SK-N-SH (cell line): ENCODE data around the gene PER2. TPM values are rescaled to one million over a fixed set of nuclear protein-coding genes. Genes with fewer than 3 reads are reported as not detected.
A peak's percentile ranks its signal among the peaks of the same experiment; 100 is the strongest.

Experiments
- CTCF ChIA-PET: fragments of 300-600, 350-600 bp; formaldehyde crosslinking; extraction: SDS; loops from one replicate; lab custom pipeline; 2021; lab: Yijun Ruan, JAX
- POLR2A ChIA-PET: fragments of 350-600 bp; sonication (Branson Sonifier 250); formaldehyde crosslinking; extraction: SDS; loops from one replicate; lab custom pipeline; 2020; ENCODE audit warnings: antibody characterized with exemption, inconsistent platforms; lab: Yijun Ruan, JAX
- DNase-seq: peaks from one replicate; pipeline ENCODE4 v3.0.0; 2012
- H2AFZ ChIP-seq: fragments of 200-600 bp; sonication (generic); 2 replicates; pipeline ENCODE4 v1.8.1; 2016; ENCODE audit warnings: antibody characterized with exemption, mild to moderate bottlenecking, low read depth
- H3F3A ChIP-seq: fragments of 200-600 bp; sonication (generic); replicated peaks from 2 replicates; pipeline ENCODE3; 2016; ENCODE audit warnings: antibody characterized with exemption, mild to moderate bottlenecking; ENCODE audit not compliant: insufficient read depth
- H3K27ac ChIP-seq, 2 experiments: fragments of 200-500 bp in 1 of 2; fragments of 200-600 bp in 1 of 2; sonication (Bioruptor generic) in 1 of 2; sonication (generic), shearing (Covaris generic) in 1 of 2; 2 replicates each; pipeline versions ENCODE4 v1.5.1 to v1.6.1; 2014 to 2016; ENCODE audit warnings: low read depth in 2 of 2, inconsistent platforms in 1 of 2, low read length in 1 of 2, mild to moderate bottlenecking in 1 of 2, mixed read lengths in 1 of 2
- H3K27me3 ChIP-seq: fragments of 200-600 bp; sonication (generic), shearing (Covaris generic); 2 replicates; pipeline ENCODE4 v1.6.1; 2016; ENCODE audit warnings: mixed run types; ENCODE audit not compliant: insufficient read depth
- H3K36me3 ChIP-seq, 2 experiments: fragments of 200-500 bp in 1 of 2; fragments of 200-600 bp in 1 of 2; sonication (Bioruptor generic) in 1 of 2; sonication (generic) in 1 of 2; replicated peaks in 1 of 2; 2 replicates each; pipeline versions ENCODE3 to v1.5.1; 2014 to 2016; ENCODE audit warnings: low read length in 1 of 2, mild to moderate bottlenecking in 1 of 2; ENCODE audit not compliant: insufficient read depth in 2 of 2, control insufficient read depth in 1 of 2
- H3K4me1 ChIP-seq, 2 experiments: fragments of 200-500 bp in 1 of 2; fragments of 200-600 bp in 1 of 2; sonication (Bioruptor generic) in 1 of 2; sonication (generic), shearing (Covaris generic) in 1 of 2; 2 replicates each; pipeline versions ENCODE4 v1.5.1 to v1.6.1; 2014 to 2016; ENCODE audit warnings: low read depth in 1 of 2, low read length in 1 of 2, mixed run types in 1 of 2; ENCODE audit not compliant: insufficient read depth in 2 of 2, control insufficient read depth in 1 of 2
- H3K4me2 ChIP-seq: fragments of 200-600 bp; sonication (generic), shearing (Covaris generic); 2 replicates; pipeline ENCODE4 v1.6.1; 2017; ENCODE audit warnings: mixed run types
- H3K4me3 ChIP-seq, 2 experiments: fragments of 200-500 bp in 1 of 2; fragments of 200-600 bp in 1 of 2; sonication (Bioruptor generic) in 1 of 2; sonication (generic), shearing (Covaris generic) in 1 of 2; 2 replicates each; pipeline versions ENCODE4 v1.5.1 to v1.8.1; 2014 to 2016; ENCODE audit warnings: low read depth in 2 of 2, inconsistent platforms in 1 of 2, low read length in 1 of 2, mild to moderate bottlenecking in 1 of 2, mixed read lengths in 1 of 2, moderate library complexity in 1 of 2
- H3K79me2 ChIP-seq: fragments of 200-600 bp; sonication (generic); 2 replicates; pipeline ENCODE4 v1.8.1; 2017; ENCODE audit warnings: mild to moderate bottlenecking; ENCODE audit not compliant: insufficient read depth
- H3K9ac ChIP-seq: fragments of 200-600 bp; sonication (generic); 2 replicates; pipeline ENCODE4 v1.6.1; 2017; ENCODE audit warnings: mixed run types
- H3K9me2 ChIP-seq: fragments of 200-600 bp; sonication (generic); 2 replicates; pipeline ENCODE4 v1.6.1; 2017; ENCODE audit warnings: mixed run types
- H3K9me3 ChIP-seq: fragments of 200-600 bp; sonication (generic); 2 replicates; pipeline ENCODE4 v1.6.1; 2017; ENCODE audit warnings: mixed run types, mild to moderate bottlenecking, moderate library complexity
- H4K20me1 ChIP-seq: fragments of 200-600 bp; sonication (generic); 2 replicates; pipeline ENCODE4 v1.6.1; 2017; ENCODE audit warnings: mild to moderate bottlenecking, mixed run types; ENCODE audit not compliant: insufficient read depth
- CHD2 ChIP-seq: fragments of 150-350 bp; IDR thresholded peaks from 2 replicates; pipeline ENCODE4 v1.6.1; 2018; ENCODE audit warnings: low read length; ENCODE audit not compliant: partially characterized antibody
- CTCF ChIP-seq: fragments of 200-600 bp; sonication (generic); IDR thresholded peaks from 2 replicates; pipeline ENCODE4 v1.6.1; 2017; ENCODE audit warnings: antibody characterized with exemption, mild to moderate bottlenecking, moderate library complexity
- EP300 ChIP-seq, 2 experiments: IDR thresholded peaks; 2 replicates each; pipeline versions ENCODE4 v1.4.0 to v1.6.1; 2012; ENCODE audit warnings: borderline replicate concordance in 1 of 2, low read depth in 1 of 2, low read length in 1 of 2
- EZH2phosphoT487 ChIP-seq: fragments of 200-600 bp; sonication (generic); IDR thresholded peaks from 2 replicates; pipeline ENCODE4 v1.6.1; 2017; ENCODE audit warnings: low read depth, mixed run types, mild to moderate bottlenecking, antibody characterized with exemption, moderate library complexity, borderline replicate concordance
- FOSL2 ChIP-seq: IDR thresholded peaks from 2 replicates; pipeline ENCODE4 v1.4.0; 2012; ENCODE audit warnings: low read depth, mild to moderate bottlenecking, moderate library complexity, borderline replicate concordance
- FOXM1 ChIP-seq: IDR thresholded peaks from 2 replicates; pipeline ENCODE4 v1.4.0; 2012; ENCODE audit warnings: low read depth, mild to moderate bottlenecking
- JUND ChIP-seq: IDR thresholded peaks from 2 replicates; pipeline ENCODE4 v1.4.0; 2012
- MXI1 ChIP-seq: IDR thresholded peaks from 2 replicates; pipeline ENCODE4 v1.6.1; 2012; ENCODE audit warnings: mild to moderate bottlenecking, low read depth, low read length, improper control_type of control experiment
- NFIC ChIP-seq: IDR thresholded peaks from 2 replicates; pipeline ENCODE4 v1.4.0; 2012; ENCODE audit warnings: borderline replicate concordance
- NRF1 ChIP-seq: IDR thresholded peaks from 2 replicates; pipeline ENCODE4 v1.6.1; 2012; ENCODE audit warnings: low read depth, mild to moderate bottlenecking, low read length
- POLR2AphosphoS5 ChIP-seq: IDR thresholded peaks from 2 replicates; pipeline ENCODE4 v1.6.1; 2012; ENCODE audit warnings: low read depth, low read length
- RAD21 ChIP-seq: IDR thresholded peaks from 2 replicates; pipeline ENCODE4 v1.6.1; 2012; ENCODE audit warnings: mild to moderate bottlenecking, low read length
- RFX5 ChIP-seq: IDR thresholded peaks from 2 replicates; pipeline ENCODE4 v1.6.1; 2012; ENCODE audit warnings: mild to moderate bottlenecking, improper control_type of control experiment, low read length
- RXRA ChIP-seq: IDR thresholded peaks from 2 replicates; pipeline ENCODE4 v1.4.0; 2012; ENCODE audit warnings: low read depth, mild to moderate bottlenecking, borderline replicate concordance
- SIN3A ChIP-seq: IDR thresholded peaks from 2 replicates; pipeline ENCODE4 v1.6.1; 2012; ENCODE audit warnings: low read depth, mild to moderate bottlenecking, low read length, moderate library complexity, borderline replicate concordance
- SMC3 ChIP-seq: IDR thresholded peaks from 2 replicates; pipeline ENCODE4 v1.6.1; 2012; ENCODE audit warnings: low read depth, low read length, improper control_type of control experiment
- TAF1 ChIP-seq: IDR thresholded peaks from 2 replicates; pipeline ENCODE4 v1.6.1; 2012; ENCODE audit warnings: low read depth, mild to moderate bottlenecking, low read length, moderate library complexity, borderline replicate concordance
- USF1 ChIP-seq: IDR thresholded peaks from 2 replicates; pipeline ENCODE4 v1.4.0; 2012; ENCODE audit warnings: low read depth, borderline replicate concordance
- USF2 ChIP-seq: fragments of 150-350 bp; IDR thresholded peaks from 2 replicates; pipeline ENCODE4 v1.6.1; 2017; ENCODE audit warnings: antibody characterized with exemption, low read length, low read depth, borderline replicate concordance
- WGBS: methylation state at CpG from one replicate; pipeline ENCODE4 v1.1.6; 2017; ENCODE audit warnings: low lambda C conversion rate; 5-methylcytosine and 5-hydroxymethylcytosine counted together
- polyA plus RNA-seq, 3 experiments: library from polyadenylated mRNA; depleted of rRNA; stranded (reverse); fragments of >200 nt; gene quantifications; 2 replicates each; pipeline ENCODE4 v1.2.3, GENCODE V29; 2012

Gene PER2
- polyA plus RNA-seq, 1 of the 3 experiments (the other 2 are of a cell fraction) = 0.82 TPM

- no peaks in the 10 kb centered on the region for H3K9me3 ChIP-seq
- H3K27me3 ChIP-seq = no peaks in the 10 kb centered on the region
- no peaks in the 10 kb centered on the region for H3K79me2 ChIP-seq
- no peaks in the 10 kb centered on the region for H4K20me1 ChIP-seq
- ChIA-PET POLR2A (no interaction called here), CTCF (interaction anchor here (6.0 kb wide), 1 partner anchor 13 kb away, joined by 60 read pairs; no protein-coding TSS in a partner anchor)
- H3K4me2 ChIP-seq = 0 out of 2 replicates have a peak overlapping the region, but pooled peaks have one; percentile 37
- TF ChIP-seq JUND = no peak
- TF ChIP-seq POLR2AphosphoS5 = no peak
- no peak for TF ChIP-seq EP300 (IDR thresholded peaks at IDR 0.05; ENCODE audit: borderline replicate concordance in 1 of 2, low read depth in 1 of 2, low read length in 1 of 2)
- no peak for TF ChIP-seq MXI1
- TF ChIP-seq RXRA = no peak
- TF ChIP-seq SIN3A = no peak
- no peak for TF ChIP-seq FOXM1
- no peak for TF ChIP-seq EZH2phosphoT487
- TF ChIP-seq RAD21 = no peak
- TF ChIP-seq NFIC = no peak
- no peak for TF ChIP-seq TAF1
- no peak for TF ChIP-seq RFX5
- TF ChIP-seq CHD2 = no peak
- no peak for TF ChIP-seq USF1
- no peak for TF ChIP-seq FOSL2
- no peak for TF ChIP-seq SMC3
- TF ChIP-seq CTCF = no peak
- TF ChIP-seq NRF1 = no peak
- no peak for TF ChIP-seq USF2
- no peak overlapping the region for H3K4me3 ChIP-seq
- no peak overlapping the region for H3K27ac ChIP-seq
- peaks cover 3% of the 10 kb centered on the region for H3F3A ChIP-seq
- DNase-seq = no peak
- no peak overlapping the region for H2AFZ ChIP-seq
- H3K36me3 ChIP-seq = peaks cover 0 to 8% of the 10 kb centered on the region in 2 experiments
- H3K9ac ChIP-seq = no peak overlapping the region
- 100% methylated on average over 1 of the region's 1 CpG for WGBS
- peaks cover 0 to 7% of the 10 kb centered on the region in 2 experiments; a peak in 1 of 4 replicates for H3K4me1 ChIP-seq
- no peaks in the 10 kb centered on the region for H3K9me2 ChIP-seq
Measured at GRCh38 chr2:238267341-238267710, 21.1 kb downstream of the PER2 start.
